ENCODE data around the gene UBXN2A.
"Not testable (repeated sequence)": the region's sequence is repeated elsewhere in the genome, so short reads cannot be mapped to it uniquely, and the experiment has no call there.

The UBXN2A gene

DNA sequence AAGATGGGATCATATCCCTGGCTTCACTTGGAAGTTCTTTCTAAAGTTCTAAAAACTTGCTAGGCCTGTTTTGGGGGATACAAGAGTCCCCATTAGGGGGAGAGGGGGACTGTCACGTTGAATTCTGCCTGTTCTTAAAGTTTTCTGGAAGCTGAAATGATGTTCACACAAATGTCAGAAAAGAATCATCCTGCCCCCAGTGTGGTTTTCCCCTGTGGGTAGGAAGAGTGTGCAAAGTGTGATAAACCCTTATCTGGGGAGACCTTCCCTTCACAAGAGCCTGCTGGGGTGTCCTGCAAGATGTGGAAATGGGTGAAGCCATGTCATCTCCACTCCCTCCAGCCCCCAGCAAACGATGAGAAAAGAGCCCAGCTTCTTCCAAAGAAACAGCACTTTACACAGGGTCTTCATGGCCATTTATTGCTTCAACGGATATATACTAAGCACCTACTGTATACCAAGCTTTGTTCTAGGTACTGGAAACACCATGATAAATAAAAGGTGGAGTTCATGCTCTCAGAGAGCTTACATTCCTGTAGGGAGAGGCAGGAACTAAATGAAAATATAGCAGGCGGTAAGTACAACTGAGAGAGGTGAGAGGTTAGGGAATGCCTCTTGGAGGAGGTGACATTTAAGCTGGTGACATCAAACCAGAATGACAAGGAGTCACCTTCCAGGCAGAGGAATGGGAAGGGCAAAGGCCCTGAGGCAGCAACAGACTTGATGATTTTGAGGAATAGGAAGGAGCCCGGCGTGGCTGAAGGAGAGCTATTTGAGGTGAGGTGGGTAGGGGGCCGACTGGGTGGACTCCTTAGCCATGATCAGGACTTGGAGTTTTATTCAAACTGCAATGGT lies 71.2 kb downstream of the UBXN2A start:
- Histone ChIP-seq H3F3A (ENCODE audit: low read depth) (no peaks in the 10 kb centered on the region), H3K4me1 (ENCODE audit: insufficient read depth, low read length, poor library complexity, severe bottlenecking) (peaks cover 8% of the 10 kb centered on the region), H2AFZ (ENCODE audit: low read length) (no peak overlapping the region; the same call in 1 of the 2 replicates), H3K9me3 (ENCODE audit: insufficient read depth, low read depth, low read length) (no peaks in the 10 kb centered on the region), H4K20me1 (ENCODE audit: insufficient read depth, low read length, poor library complexity, severe bottlenecking) (no peaks in the 10 kb centered on the region), H3K9ac (ENCODE audit: low read depth, low read length, poor library complexity, severe bottlenecking) (no peak overlapping the region), H3K27me3 (ENCODE audit: insufficient read depth, low read length, poor library complexity, severe bottlenecking) (no peaks in the 10 kb centered on the region), H3K4me3 (ENCODE audit: low read length, poor library complexity, severe bottlenecking) (no peak overlapping the region), H3K9me2 (replicated peaks; ENCODE audit: low read depth, low read length) (no peaks in the 10 kb centered on the region), H3K4me2 (ENCODE audit: low read depth, low read length, poor library complexity, severe bottlenecking) (peak overlapping the region; percentile 49), H3K79me2 (ENCODE audit: insufficient read depth, low read length) (no peaks in the 10 kb centered on the region), H3K36me3 (ENCODE audit: insufficient read depth, low read length) (no peaks in the 10 kb centered on the region)
- TF ChIP-seq CTCF (conservative IDR thresholded peaks at IDR 0.05; ENCODE audit: low read length) (no peak), EZH2phosphoT487 (IDR thresholded peaks at IDR 0.05; ENCODE audit: borderline replicate concordance) (no peak)

GRCh38 chr2:24012521-24013188 lies 72.4 kb downstream of the UBXN2A start:
- Histone ChIP-seq H3K9me2 (replicated peaks; ENCODE audit: low read depth, low read length) (no peaks in the 10 kb centered on the region), H2AFZ (ENCODE audit: low read length) (no peak overlapping the region), H3K4me3 (ENCODE audit: low read length, poor library complexity, severe bottlenecking) (no peak overlapping the region), H3K36me3 (ENCODE audit: insufficient read depth, low read length) (no peaks in the 10 kb centered on the region), H3F3A (ENCODE audit: low read depth) (no peaks in the 10 kb centered on the region), H3K9ac (ENCODE audit: low read depth, low read length, poor library complexity, severe bottlenecking) (no peak overlapping the region), H3K27me3 (ENCODE audit: insufficient read depth, low read length, poor library complexity, severe bottlenecking) (no peaks in the 10 kb centered on the region), H3K4me1 (ENCODE audit: insufficient read depth, low read length, poor library complexity, severe bottlenecking) (peaks cover 8% of the 10 kb centered on the region), H3K79me2 (ENCODE audit: insufficient read depth, low read length) (no peaks in the 10 kb centered on the region), H4K20me1 (ENCODE audit: insufficient read depth, low read length, poor library complexity, severe bottlenecking) (no peaks in the 10 kb centered on the region), H3K4me2 (ENCODE audit: low read depth, low read length, poor library complexity, severe bottlenecking) (no peak overlapping the region), H3K9me3 (ENCODE audit: insufficient read depth, low read depth, low read length) (no peaks in the 10 kb centered on the region)
- TF ChIP-seq CTCF (conservative IDR thresholded peaks at IDR 0.05; ENCODE audit: low read length) (no peak), EZH2phosphoT487 (IDR thresholded peaks at IDR 0.05; ENCODE audit: borderline replicate concordance) (no peak)

- not testable (repeated sequence) for H3K4me2 ChIP-seq (ENCODE audit: low read depth, low read length, poor library complexity, severe bottlenecking); H4K20me1 ChIP-seq (ENCODE audit: insufficient read depth, low read length, poor library complexity, severe bottlenecking); H3K27me3 ChIP-seq (ENCODE audit: insufficient read depth, low read length, poor library complexity, severe bottlenecking); H3K9me3 ChIP-seq (ENCODE audit: insufficient read depth, low read depth, low read length); H3K4me3 ChIP-seq (ENCODE audit: low read length, poor library complexity, severe bottlenecking); H3K9me2 ChIP-seq (replicated peaks; ENCODE audit: low read depth, low read length); H3K36me3 ChIP-seq (ENCODE audit: insufficient read depth, low read length); H3K4me1 ChIP-seq (ENCODE audit: insufficient read depth, low read length, poor library complexity, severe bottlenecking); H3F3A ChIP-seq (ENCODE audit: low read depth); H3K9ac ChIP-seq (ENCODE audit: low read depth, low read length, poor library complexity, severe bottlenecking); H2AFZ ChIP-seq (ENCODE audit: low read length); H3K79me2 ChIP-seq (ENCODE audit: insufficient read depth, low read length)
These were observed 74.6 kb downstream of the UBXN2A start for GRCh38 chr2:24014902-24015301.
